ENCODE results near the gene LRRC42. TPM values are rescaled to one million over a fixed set of nuclear protein-coding genes. Genes with fewer than 3 reads are reported as not detected.

LRRC42 gene
- total RNA-seq, 2 donors from 2014 or later: 10.5 to 10.6 TPM

DNA sequence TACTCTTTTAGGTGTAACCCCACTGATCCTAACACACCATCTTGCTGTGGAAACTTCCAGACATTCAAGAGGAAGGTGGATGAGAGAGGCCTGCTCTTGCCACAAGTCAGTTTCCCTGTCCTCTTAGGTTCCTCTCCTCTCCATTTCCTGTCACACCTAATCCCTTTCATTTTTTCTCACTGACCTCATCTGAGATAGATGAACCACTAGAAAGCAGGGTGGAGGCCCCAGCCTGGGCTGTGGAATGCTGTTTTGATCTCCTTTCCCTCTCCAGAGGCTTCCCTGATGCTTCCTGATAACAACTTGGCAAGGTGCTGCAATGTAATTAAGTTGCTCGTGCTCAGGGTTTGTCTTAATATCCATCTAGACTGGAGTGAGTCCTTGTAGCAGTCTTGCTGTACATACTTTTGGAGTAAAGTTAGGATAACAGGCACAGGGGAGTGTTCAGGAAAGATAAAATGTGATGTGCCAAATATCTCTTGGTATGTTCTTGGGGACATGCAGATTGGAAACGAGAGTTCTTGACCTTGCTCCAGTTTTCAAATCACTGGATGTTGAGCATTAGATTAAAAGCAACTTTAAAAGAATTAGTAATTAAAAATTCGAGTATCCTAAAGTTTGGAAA, 11.2 kb downstream of the LRRC42 start:
- H3K27ac ChIP-seq: peak overlapping the region in 1 of 2 donors; percentile 32
- no peaks in the 10 kb centered on the region for H3K27me3 ChIP-seq
- H3K9me3 ChIP-seq: no peaks in the 10 kb centered on the region
- TF ChIP-seq CTCF (IDR thresholded peaks at IDR 0.05): no peak
- no peak overlapping the region for H3K4me3 ChIP-seq
- no peak for DNase-seq (ENCODE audit: low spot score)
- H3K4me1 ChIP-seq: peaks cover 0 to 13% of the 10 kb centered on the region in 2 donors
- H3K36me3 ChIP-seq: peaks cover 39% of the 10 kb centered on the region

- no peaks in the 10 kb centered on the region for H3K27me3 ChIP-seq
Measured at GRCh38 chr1:53959664-53960250, 13.6 kb downstream of the LRRC42 start.

DNA sequence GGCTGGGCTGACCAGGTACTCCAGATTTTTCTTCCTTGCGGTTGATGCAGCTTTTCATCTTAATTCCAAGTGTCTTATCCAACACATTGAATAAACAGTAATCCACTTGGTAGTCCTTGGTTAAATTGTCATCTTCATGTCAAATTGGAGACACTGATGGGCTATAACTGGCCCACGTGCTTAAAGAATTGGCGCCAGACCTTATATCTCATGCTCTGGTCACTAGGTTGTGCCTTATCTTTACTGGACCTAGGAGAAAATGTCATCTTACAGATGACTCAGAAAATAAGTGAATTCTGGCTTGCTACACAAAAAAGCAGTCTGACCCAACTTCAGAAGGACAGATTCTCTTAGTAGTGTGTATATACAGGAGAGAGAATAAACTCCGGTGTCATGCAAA, 16.2 kb downstream of the LRRC42 start:
- Histone ChIP-seq H3K9me3 (no peaks in the 10 kb centered on the region), H3K36me3 (peaks cover 58% of the 10 kb centered on the region), H3K4me3 (no peak overlapping the region), H3K27ac (no peak overlapping the region), H3K27me3 (no peaks in the 10 kb centered on the region), H3K4me1 (peaks cover 0 to 2% of the 10 kb centered on the region in 2 donors)
- no peak for DNase-seq (ENCODE audit: low spot score)
- no peak for TF ChIP-seq CTCF (IDR thresholded peaks at IDR 0.05)

More at GRCh38 chr1:53959664-53960250, 13.6 kb downstream of the LRRC42 start:
- DNase-seq (ENCODE audit: low spot score): no peak
- H3K36me3 ChIP-seq: peaks cover 40% of the 10 kb centered on the region
- H3K9me3 ChIP-seq: no peaks in the 10 kb centered on the region
- peaks cover 0 to 13% of the 10 kb centered on the region in 2 donors for H3K4me1 ChIP-seq
- no peak overlapping the region for H3K27ac ChIP-seq
- TF ChIP-seq CTCF (IDR thresholded peaks at IDR 0.05): peak; percentile 15 to 61
- no peak overlapping the region for H3K4me3 ChIP-seq

- Histone ChIP-seq H3K27ac (no peak overlapping the region), H3K4me3 (no peak overlapping the region), H3K9me3 (no peaks in the 10 kb centered on the region), H3K36me3 (peaks cover 66% of the 10 kb centered on the region), H3K4me1 (no peaks in the 10 kb centered on the region), H3K27me3 (no peaks in the 10 kb centered on the region)
- TF ChIP-seq CTCF (IDR thresholded peaks at IDR 0.05): no peak
- DNase-seq (ENCODE audit: low spot score): no peak
Measured at GRCh38 chr1:53963460-53963859, 17.3 kb downstream of the LRRC42 start.

- no peak for TF ChIP-seq CTCF (IDR thresholded peaks at IDR 0.05)
- Histone ChIP-seq H3K27me3 (no peaks in the 10 kb centered on the region), H3K36me3 (peaks cover 71% of the 10 kb centered on the region), H3K4me1 (no peaks in the 10 kb centered on the region), H3K27ac (no peak overlapping the region), H3K4me3 (no peak overlapping the region), H3K9me3 (no peaks in the 10 kb centered on the region)
- no peak for DNase-seq (ENCODE audit: low spot score)
Measured at GRCh38 chr1:53964109-53964508, 18.0 kb downstream of the LRRC42 start.

Measured in right atrium auricular region (tissue), 2 donors.